Thyroid gland (tissue), 4 donors: ENCODE data around the gene SRGAP1.

Experiments
- POLR2A ChIP-seq, 2 donors: fragments of 450-650 bp; IDR thresholded peaks; one replicate each; pipeline ENCODE4 v1.6.1; 2017; ENCODE audit warnings: antibody characterized with exemption in 2 of 2, mild to moderate bottlenecking in 2 of 2, moderate library complexity in 1 of 2
- TF ChIP-seq, protein P1 (sequence below), 6 experiments: fragments of 200-600 bp in 3 of 6; fragments of 450-650 bp in 3 of 6; sonication (generic) in 3 of 6; IDR thresholded peaks; one replicate each; pipeline ENCODE4 v1.5.1; 2016 to 2019; ENCODE audit warnings: antibody characterized with exemption in 6 of 6, mild to moderate bottlenecking in 2 of 6, inconsistent platforms in 1 of 6, moderate library complexity in 1 of 6

DNA sequence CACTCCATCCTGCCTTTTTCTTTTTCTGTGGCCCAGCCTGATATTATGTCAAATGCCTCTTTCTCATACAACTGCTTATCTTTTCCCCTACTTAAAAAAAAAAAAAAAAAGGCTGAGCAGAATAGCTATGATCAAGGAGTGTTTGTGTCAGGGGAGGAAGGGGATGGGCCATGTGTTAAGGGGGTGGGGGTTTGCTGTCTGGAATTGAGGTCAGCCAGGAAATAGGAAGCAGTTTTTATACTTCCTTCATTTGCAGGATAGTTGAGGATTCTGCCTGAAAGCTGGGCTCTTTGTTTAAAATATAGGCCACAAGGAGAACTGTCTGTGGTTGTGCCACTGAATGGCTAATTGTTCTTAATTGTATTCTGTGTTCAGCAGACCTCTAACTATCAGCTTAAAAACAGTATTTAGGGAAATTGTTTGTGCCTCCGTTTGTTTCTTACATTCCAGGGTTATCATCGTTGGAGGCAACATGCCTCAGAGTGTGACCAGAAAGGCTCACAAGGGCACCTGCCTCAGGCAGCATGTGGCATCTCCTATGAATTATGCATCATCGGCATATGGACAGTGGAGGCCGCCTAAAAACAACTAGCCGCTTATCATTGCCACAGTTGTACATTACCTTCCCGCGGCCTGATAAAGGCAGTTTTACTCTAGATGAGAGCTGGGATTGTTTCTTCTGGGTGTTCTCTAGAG lies 96.0 kb downstream of the SRGAP1 start:
- TF ChIP-seq, protein P1, sequence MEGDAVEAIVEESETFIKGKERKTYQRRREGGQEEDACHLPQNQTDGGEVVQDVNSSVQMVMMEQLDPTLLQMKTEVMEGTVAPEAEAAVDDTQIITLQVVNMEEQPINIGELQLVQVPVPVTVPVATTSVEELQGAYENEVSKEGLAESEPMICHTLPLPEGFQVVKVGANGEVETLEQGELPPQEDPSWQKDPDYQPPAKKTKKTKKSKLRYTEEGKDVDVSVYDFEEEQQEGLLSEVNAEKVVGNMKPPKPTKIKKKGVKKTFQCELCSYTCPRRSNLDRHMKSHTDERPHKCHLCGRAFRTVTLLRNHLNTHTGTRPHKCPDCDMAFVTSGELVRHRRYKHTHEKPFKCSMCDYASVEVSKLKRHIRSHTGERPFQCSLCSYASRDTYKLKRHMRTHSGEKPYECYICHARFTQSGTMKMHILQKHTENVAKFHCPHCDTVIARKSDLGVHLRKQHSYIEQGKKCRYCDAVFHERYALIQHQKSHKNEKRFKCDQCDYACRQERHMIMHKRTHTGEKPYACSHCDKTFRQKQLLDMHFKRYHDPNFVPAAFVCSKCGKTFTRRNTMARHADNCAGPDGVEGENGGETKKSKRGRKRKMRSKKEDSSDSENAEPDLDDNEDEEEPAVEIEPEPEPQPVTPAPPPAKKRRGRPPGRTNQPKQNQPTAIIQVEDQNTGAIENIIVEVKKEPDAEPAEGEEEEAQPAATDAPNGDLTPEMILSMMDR (IDR thresholded peaks at IDR 0.05): no peak
- TF ChIP-seq POLR2A (IDR thresholded peaks at IDR 0.05): no peak
